Colon (tissue), 2 donors: ENCODE measurements around the gene AUTS2.

ENCODE experiments used
- FAIRE-seq: peaks from 2 replicates; lab custom pipeline; 2012; peaks lifted over from hg19 to GRCh38; lab: Jason Lieb, UNC
- donor health status: control.
- donor health status: control.

AUTS2 gene

GRCh38 chr7:70036695-70037094, 438.4 kb downstream of the AUTS2 start:
- no peak for FAIRE-seq

- no peak for FAIRE-seq
Measured at GRCh38 chr7:70037171-70037933, 439.1 kb downstream of the AUTS2 start.

- no peak for FAIRE-seq
Measured at GRCh38 chr7:70040051-70040450, 441.8 kb downstream of the AUTS2 start.

GRCh38 chr7:70040970-70041766, 442.9 kb downstream of the AUTS2 start:
- FAIRE-seq: no peak

GRCh38 chr7:70042533-70042932, 444.3 kb downstream of the AUTS2 start:
- no peak for FAIRE-seq

GRCh38 chr7:70043015-70043538, 444.8 kb downstream of the AUTS2 start:
- no peak for FAIRE-seq

- no peak for FAIRE-seq
Measured at GRCh38 chr7:70044064-70044463, 445.8 kb downstream of the AUTS2 start.

GRCh38 chr7:70044525-70044924, 446.2 kb downstream of the AUTS2 start:
- FAIRE-seq: no peak

- FAIRE-seq: no peak
Measured at GRCh38 chr7:70044981-70045380, 446.7 kb downstream of the AUTS2 start.

GRCh38 chr7:70047384-70047783, 449.1 kb downstream of the AUTS2 start:
- FAIRE-seq: no peak

- no peak for FAIRE-seq
Measured at GRCh38 chr7:70047891-70048448, 449.7 kb downstream of the AUTS2 start.

GRCh38 chr7:70051726-70052125, 453.5 kb downstream of the AUTS2 start:
- FAIRE-seq: no peak

- no peak for FAIRE-seq
Measured at GRCh38 chr7:70052691-70053090, 454.4 kb downstream of the AUTS2 start.

GRCh38 chr7:70053421-70053820, 455.1 kb downstream of the AUTS2 start:
- FAIRE-seq: no peak

- FAIRE-seq: no peak
Measured at GRCh38 chr7:70053989-70054388, 455.7 kb downstream of the AUTS2 start.

- no peak for FAIRE-seq
Measured at GRCh38 chr7:70056363-70056762, 458.1 kb downstream of the AUTS2 start.

GRCh38 chr7:70060298-70061068, 462.2 kb downstream of the AUTS2 start:
- no peak for FAIRE-seq

GRCh38 chr7:70063371-70063770, 465.1 kb downstream of the AUTS2 start:
- no peak for FAIRE-seq

GRCh38 chr7:70063927-70064326, 465.7 kb downstream of the AUTS2 start:
- no peak for FAIRE-seq

- FAIRE-seq: no peak
Measured at GRCh38 chr7:70066844-70067243, 468.6 kb downstream of the AUTS2 start.

GRCh38 chr7:70068531-70068930, 470.3 kb downstream of the AUTS2 start:
- FAIRE-seq: no peak

GRCh38 chr7:70069977-70070376, 471.7 kb downstream of the AUTS2 start:
- FAIRE-seq: no peak
